Islet precursor cell (in vitro differentiated cells): ENCODE measurements around the gene RAB31.
"Not testable (repeated sequence)": the region's sequence is repeated elsewhere in the genome, so short reads cannot be mapped to it uniquely, and the experiment has no call there.

Experiments
- DNase-seq: peaks from one replicate; pipeline ENCODE4 v3.0.0-alpha.2; 2018

RAB31 gene

DNA sequence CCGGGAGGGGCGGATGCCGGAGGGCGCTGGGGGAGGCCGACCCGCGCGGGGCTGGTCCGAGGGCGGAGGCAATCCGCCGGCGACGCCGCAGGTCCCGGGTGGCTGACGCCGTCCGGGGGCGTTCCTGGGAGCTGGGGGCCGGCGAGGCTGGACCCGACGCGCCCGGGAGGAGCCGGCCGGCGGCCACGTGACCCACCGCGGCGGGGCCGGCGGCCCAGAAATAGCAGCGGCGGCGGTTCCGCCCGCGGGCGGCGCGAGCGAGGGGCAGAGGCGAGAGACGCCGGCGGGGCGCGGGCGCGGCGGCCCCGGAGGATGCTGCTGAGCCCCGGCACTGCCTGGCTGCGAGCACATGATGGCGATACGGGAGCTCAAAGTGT is at the start of gene RAB31:
RAB31 (plus strand) TSS at position 245 of the 377 bp plus-strand sequence; CDS start at position 350, 105 bp downstream.
- peak; percentile 92 for DNase-seq

DNA sequence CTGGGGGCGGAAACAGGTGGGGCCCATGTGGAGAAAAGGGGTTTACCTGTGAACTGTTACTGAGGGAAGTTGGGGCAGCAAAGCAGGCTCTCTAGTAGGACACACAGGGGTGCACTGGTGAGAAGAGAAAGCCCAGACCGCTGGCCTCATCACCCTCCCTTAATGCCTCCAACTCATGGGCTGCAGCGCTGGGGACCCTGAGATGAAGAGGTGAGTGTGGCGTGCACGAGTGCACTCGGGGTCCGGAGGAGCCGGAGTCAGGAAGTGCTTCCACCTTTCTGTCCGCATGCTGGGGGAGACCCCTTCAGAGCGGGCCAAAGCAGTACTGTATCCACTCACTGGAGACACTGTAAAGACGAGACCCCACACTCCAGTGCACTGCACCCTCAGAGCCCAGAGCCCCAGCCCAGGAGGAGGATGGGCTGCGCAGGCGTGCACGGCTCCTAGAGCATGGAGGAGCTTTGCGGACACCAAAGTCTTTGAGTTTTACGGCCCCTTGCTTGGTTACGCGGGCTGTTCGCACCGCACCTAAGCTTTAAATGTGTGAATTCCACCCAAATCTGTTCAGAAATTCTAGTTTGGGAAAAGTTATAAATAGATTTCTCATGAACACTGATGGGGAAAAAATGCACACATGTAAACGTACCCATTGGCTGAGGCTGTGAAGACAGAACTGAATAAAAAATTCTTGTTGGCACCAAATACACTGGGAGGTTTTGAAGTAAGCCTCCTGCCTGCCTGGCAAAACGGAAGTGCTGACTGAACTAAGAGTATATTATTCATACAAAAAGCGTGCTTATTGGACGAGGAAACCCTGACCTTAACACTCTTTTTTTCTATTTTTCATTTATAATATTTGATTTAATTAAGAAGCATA is 48.4 kb upstream of the RAB31 start:
- DNase-seq: no peak

DNA sequence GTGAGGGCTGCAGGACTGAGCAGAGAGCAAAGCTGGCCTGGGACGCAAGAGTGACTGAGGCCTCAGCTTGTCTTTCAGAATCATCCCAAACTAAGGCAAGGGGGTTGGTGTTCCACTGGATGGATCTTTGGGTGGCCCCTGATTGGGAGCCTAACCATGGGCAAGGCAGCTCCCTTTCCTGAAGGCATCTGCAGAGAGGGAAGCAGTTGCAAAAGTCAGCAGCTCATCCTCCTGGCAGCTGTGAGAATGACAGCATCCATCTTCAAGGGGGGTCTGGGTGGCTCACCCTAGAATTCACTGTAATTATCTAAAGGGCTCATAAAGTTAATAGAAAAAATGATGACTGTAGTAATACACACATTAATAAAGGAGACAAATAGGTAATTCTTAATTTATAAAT is 46.5 kb upstream of the RAB31 start:
- no peak for DNase-seq

- no peak for DNase-seq
Measured at GRCh38 chr18:9663377-9663776, 44.7 kb upstream of the RAB31 start.

DNA sequence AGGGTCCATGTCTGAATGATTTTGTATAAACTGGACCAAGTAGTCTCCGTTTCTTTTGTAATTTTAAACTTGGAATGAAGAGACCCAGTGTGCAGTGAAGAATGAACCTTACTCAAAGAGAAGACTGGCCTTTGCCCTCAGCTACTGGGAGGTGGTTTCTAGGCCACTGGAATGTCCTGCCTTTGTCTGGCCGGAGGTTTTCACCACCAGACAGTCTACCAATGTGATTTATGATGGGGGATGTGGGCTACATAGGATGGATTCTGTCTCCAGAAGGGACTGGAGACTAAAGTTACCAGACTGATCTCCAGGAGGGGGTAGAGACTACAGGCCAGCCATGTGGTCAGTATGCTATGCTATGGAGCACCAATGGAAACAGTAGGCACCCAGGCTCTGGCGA is 42.8 kb upstream of the RAB31 start:
- peak; percentile 74 for DNase-seq

DNA sequence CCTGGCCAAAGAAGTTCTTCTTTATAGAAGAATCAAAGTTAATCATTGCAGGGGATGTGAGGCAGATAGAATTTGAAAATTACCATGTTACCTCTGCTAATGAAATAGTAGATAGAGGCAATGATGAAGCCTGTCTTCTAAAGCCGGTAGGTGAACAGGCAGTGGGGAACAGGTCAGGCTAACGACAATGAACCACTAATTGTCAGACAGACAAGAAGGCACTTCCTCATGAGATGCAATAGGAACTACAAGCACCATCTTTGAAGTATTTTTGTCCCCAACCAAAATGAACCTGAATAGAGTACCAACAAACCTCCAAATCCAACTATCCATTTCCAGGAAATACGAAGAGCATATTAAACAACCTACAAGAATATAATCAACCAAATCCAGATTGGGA is 41.6 kb upstream of the RAB31 start:
- no peak for DNase-seq

DNA sequence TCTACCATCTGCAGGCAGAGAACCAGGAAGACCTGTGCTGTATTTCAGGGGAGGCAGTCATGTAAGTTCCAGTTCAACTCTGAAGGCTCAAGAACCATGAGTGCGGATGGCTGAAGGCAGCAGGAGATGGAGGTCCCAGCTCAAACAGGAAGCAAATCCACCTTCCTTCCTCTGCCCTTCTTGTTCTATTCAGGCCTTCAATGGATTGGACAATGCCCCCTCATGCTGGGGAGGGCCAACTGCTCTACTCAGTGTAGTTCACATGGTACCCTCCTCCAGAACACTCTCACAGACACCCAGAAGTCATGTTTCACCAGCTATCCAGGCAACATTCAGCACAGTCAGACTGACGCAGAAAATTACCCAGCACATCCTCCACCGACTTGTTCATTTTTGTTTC is 39.1 kb upstream of the RAB31 start:
- no peak for DNase-seq

DNA sequence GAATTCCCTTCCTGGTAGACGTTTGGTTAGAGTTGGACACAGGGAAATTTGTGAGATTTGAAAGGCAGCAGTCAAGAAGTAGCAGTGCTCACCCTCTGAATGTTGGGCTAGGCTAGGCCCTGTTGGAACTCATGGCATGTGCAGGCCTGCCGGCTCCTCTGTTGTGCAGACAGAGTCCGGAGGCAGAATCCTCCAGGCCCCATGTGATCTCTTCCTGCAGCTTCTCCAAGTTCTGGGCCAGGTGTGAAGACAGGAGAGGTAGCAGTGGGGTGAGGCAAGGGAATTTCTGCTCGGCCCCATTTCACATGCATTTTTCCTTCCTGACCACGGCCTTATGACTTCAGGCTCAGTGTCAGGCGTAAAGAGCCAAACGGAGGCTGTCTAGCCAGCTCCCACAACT is 36.9 kb upstream of the RAB31 start:
- peak; percentile 69 for DNase-seq

DNA sequence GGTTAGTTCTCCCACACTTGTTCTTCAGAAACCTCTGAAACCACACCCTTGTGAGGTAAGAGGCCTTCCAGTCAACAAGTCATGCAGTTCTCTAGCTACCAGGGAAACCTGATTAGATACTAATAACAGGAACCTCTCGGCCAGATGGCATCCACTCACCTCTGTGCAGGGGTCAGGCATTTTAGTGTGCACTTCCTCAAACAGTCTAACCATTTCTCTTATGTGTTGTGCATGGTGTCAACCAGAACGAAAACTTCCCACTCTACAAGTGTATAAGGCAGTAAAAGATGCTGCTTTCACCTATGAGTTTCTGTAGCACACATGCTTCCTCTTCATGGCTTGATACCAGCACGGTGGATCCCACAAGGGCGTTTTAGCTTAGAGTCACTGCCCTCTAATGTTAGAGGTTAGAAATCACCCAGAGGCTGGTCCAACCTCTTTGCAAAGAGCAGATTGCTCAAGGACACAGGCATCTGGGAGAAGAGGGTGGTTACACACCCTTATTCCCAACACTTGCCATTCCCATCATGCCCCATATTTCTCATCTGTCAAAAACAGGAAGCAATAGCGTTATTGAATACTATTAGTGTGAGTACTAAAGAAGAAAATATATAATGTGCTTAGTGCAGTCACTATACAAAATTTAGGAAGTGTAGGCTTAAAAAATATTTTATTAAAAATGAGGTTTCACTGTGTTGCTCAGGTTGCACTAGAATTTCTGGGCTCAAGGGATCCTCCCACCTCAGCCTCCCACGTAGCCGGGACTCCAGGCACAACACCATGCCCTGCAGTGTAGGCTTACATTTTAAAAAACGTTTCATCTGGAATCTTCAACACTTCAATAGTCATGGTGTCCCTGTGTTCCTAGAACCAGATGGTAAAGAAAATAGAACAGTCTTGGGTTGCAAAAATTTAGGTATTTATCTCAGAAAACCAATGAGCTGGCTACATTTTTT is 34.5 kb upstream of the RAB31 start:
- DNase-seq: peak; percentile 70

DNA sequence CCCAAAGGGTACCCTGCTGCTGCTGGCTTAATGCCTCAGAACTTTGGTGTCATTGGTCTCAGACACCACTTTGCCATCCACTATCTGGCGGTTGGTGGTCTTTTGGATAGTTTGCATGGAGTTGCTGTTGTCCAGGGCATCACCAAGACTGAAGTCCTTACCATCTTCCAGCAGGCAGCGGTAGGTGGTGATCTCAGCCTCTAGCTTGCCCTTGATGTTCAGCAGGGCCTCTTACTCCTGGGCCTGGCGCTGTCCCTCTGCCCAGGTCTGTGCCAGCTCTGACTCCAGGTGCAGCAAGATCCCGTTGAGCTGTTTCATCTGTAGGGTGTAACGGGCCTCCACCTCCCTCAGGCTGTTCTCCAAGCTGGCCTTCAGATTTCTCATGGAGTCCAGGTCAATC is 29.9 kb upstream of the RAB31 start:
- DNase-seq: not testable (repeated sequence)

GRCh38 chr18:9679125-9679524 is 29.0 kb upstream of the RAB31 start:
- no peak for DNase-seq

DNA sequence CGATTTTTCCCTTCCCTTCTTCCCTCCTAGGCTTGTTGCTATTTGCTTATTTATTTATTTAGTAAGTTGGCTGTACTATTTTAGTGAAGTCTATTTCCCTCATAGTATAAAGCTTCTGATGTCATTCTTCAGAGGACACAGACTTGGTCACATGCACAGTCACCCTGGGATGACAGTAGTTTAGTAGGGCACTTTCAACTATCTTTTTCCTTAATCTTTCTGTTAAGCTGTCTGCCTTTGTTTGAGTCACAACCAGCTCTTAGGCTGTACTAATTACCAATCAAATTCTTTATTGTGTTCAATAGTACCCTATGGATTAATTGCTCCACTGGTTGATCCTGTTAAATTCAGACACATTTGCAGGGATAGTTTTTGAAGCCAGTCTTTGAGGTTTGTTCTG is 26.9 kb upstream of the RAB31 start:
- no peak for DNase-seq

- DNase-seq: no peak
Measured at GRCh38 chr18:9682572-9682971, 25.5 kb upstream of the RAB31 start.

DNA sequence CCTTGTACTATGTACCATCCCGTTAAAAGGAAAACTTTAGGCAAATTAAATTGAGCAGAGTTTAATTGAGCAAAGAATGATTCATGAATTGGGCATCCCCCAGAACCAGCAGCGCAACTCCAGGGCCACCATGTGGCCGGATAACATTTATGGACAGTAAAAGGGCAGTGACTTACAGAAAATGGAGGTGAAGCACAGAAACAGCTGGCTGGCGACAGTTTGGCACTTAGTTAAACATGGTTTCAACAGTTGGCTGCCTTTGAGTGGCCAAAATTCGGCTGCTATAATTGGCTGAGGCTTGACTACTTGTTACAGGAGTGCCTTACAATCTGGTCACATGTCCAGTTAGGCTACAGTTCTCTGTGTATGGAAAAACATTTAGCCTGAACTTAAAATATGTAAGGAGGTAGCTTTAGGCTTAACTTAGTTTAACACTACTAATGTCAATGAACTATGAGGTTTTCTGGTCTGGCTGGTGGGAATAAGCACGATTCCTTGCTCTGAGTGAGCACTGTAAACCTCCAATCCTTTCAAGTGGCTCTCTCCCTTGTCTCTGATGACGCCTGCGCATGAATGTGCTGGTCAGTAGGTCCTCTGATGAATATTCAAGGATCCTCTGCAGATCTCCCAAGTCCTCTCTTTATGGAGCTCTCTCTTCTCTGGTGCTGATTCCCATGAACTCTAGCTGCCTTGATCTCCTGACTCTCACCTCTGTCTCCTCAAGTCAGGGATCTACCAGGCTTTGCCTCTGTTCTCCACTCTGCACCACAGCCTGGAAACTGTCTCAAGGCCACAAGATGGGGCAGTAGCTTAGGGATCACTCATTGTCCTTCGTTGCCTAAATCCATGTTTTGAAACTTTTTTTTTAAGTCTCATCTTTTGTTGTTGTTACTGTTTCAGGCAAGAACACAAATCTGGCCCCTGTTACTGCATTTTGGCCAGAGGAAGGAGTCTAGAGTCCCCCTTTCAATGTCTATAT is 24.4 kb upstream of the RAB31 start:
- DNase-seq: no peak

GRCh38 chr18:9684881-9685614 is 23.1 kb upstream of the RAB31 start:
- DNase-seq: no peak

GRCh38 chr18:9685615-9685890 is 22.5 kb upstream of the RAB31 start:
- no peak for DNase-seq

DNA sequence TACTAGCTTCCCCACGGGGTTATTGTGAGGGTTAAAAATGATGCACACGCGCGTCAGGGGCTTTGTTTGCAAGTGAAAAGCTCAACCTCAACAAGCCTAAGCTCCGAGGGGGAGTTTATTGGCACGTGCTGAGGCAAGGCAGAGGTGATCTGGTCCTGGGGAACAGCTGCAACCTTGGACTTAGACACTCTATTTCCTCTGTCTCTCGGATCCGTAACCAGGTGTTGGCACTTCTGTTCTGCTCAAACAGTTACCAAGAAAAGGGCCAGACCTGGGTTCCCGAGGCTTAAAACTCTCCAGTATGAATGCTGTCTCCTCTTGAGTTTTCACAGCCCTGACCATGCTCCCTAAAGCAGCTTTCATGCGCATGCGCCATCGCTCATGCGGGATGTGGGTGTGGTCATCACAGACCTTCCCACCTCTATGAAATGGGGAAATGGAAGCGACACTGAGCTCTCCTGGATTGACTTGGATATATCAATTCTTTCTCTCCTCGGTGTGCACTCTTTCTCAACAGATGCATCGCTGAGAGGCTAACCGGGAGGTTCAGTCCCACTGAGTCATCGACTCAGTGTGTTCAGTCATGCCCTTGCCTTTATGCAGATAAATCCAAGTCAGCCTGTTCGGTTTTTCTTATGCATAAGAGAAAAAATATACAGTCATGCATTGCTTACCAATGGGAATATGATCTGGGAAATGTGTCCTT is 19.9 kb upstream of the RAB31 start:
- DNase-seq: no peak

- DNase-seq: no peak
Measured at GRCh38 chr18:9689253-9689652, 18.8 kb upstream of the RAB31 start.

DNA sequence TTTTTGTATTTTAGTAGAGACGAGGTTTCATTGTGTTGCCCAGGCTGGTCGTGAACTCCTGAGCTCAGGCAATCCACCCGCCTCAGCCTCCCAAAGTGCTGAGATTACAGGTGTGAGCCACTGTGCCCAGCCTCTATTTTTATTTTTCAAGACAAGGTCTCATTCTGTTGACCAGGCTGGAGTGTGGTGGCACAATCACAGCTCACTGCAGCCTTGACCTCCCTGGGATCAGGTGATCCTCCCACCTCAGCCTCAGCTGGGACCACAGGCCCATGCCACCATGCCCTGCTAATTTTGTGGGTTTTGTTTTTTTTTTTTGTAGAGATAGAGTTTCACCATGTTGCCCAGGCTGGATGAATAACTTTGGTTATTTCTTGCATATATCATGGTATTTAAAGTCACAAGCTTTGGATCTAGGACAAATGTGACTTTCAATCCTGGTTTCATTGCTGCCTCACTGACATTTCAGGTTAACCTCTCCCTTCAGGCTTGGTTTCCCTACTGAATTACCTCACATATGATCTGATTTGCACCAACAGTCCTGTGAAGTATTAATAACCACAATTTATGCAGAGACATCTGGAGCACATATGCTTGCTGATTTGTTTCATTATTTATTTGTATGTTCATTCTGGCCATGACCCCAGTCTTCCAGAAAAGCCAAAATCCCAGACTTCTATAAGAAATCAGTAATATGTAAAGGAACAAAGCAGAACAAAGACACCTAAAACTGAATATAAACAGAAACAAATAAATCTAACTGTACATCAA is 17.5 kb upstream of the RAB31 start:
- DNase-seq: no peak

DNA sequence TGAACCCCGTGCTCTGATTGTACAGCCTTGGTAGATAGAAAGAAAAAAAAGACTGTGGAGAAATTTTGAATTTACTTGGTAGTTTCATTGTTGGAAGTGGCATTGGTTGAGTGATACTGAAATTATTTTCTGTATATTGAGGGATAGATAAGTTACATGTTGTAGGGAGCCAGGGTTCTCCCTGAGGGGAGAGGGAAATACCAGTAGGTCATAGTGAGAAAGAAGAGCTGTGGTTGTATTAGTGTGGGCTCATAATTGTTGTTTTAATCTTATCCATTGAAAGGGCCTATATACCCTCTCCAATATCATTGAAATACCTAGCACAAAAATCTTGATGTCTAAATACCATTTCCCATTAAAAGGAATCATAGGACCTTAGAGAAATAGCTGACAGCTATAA is 16.9 kb upstream of the RAB31 start:
- DNase-seq: no peak

DNA sequence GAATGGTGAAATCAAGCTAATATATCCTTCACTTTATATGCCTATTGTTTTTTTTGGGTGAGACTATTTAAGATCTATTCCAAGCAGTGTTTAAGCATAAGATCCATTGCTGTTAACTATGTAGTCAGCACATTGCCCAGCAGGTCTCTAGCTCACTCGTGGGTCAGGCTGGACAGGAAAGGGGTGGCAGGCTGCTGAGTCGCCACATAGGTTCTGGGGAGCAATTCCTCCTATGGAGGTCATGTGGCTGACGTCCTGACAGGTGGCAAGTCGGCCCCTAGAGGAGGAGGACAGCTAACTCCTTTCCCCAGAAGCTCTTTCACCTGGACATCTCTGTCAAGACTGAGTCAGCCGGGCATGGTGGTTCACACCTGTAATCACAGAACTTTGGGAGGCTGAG is 13.9 kb upstream of the RAB31 start:
- DNase-seq: no peak
